IPS-15b (cell line): ENCODE data around the gene MED27.

Experiments used
- H3K27me3 ChIP-seq: one replicate; pipeline ENCODE4 v1.6.1; 2013; ENCODE audit warnings: low read length; ENCODE audit not compliant: control insufficient read depth, insufficient read depth
- H3K36me3 ChIP-seq: one replicate; pipeline ENCODE4 v1.6.1; 2013; ENCODE audit warnings: low read length; ENCODE audit not compliant: control insufficient read depth, insufficient read depth
- H3K4me1 ChIP-seq: one replicate; pipeline ENCODE4 v1.6.1; 2013; ENCODE audit warnings: mild to moderate bottlenecking, low read length; ENCODE audit not compliant: control insufficient read depth, insufficient read depth
- H3K4me3 ChIP-seq: one replicate; pipeline ENCODE4 v1.5.1; 2013; ENCODE audit warnings: low read depth, low read length
- H3K9ac ChIP-seq: one replicate; pipeline ENCODE4 v1.6.1; 2013; ENCODE audit warnings: low read depth, mild to moderate bottlenecking, low read length
- H3K9me3 ChIP-seq: one replicate; pipeline ENCODE4 v1.6.1; 2013; ENCODE audit warnings: mild to moderate bottlenecking, low read length; ENCODE audit not compliant: control insufficient read depth, insufficient read depth

The MED27 gene

DNA sequence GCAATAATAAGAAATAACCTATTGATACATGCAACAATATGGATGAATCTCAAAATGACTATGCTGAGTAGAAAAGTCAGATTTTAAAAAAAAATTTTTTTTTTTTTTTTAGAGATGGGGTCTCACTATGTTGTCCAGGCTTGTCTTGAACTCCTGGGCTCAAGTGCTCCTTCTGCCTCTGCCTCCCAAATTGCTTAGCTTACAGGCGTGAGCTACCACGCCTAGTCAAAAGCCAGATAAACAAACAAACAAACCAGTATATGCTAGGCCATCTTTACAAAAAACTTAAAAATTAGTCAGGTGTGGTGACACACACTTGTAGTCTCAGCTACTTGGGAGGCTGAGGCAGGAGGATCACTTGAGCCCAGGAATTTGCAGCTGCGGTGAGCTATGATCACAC lies 79.0 kb downstream of the MED27 start:
- no peak overlapping the region for H3K4me3 ChIP-seq
- H3K36me3 ChIP-seq, result peaks cover 3% of the 10 kb centered on the region
- H3K27me3 ChIP-seq, result no peaks in the 10 kb centered on the region
- peaks cover 19% of the 10 kb centered on the region for H3K4me1 ChIP-seq
- H3K9ac ChIP-seq, result no peak overlapping the region
- H3K9me3 ChIP-seq, result no peaks in the 10 kb centered on the region

DNA sequence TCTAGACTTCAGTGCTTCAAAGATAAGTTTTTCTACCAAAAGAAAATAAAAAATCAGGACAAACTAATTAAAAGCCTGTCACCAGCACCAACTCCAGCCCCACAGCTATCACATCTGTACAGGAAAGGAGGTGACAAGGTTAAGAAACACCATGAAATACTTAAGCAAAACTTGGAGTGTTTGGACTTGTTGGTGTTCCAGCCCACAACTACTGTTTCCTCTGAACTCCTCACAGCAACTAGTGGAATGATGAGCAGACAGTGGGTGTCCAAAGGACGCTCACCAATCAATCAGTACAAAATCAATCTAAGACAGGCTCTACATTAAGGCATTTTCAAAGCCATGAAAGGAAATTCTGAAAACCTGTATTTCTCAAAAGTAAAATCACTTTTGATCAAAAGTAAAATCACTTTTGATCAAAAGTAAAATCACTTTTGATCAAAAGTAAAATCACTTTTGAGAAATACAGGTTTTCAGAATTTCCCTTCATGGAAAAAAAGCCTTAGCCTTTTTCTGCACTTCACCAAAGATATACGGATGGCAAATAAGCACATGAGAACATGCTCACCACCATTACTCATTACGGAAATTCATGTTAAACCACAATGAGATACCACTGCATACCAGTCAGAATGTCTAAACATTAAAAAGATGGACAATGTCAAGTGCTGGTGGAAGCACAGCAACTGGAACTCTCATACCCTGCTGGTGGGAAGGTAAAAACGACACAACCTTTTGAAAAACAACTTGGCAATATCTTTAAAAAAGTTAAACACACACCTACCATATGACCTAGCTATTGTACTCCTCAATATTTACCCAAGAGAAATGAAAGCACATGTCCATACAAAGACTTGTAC lies 79.7 kb downstream of the MED27 start:
- Histone ChIP-seq H3K4me1 (peaks cover 19% of the 10 kb centered on the region), H3K36me3 (peaks cover 3% of the 10 kb centered on the region), H3K9me3 (no peaks in the 10 kb centered on the region), H3K4me3 (no peak overlapping the region), H3K27me3 (no peaks in the 10 kb centered on the region), H3K9ac (no peak overlapping the region)

DNA sequence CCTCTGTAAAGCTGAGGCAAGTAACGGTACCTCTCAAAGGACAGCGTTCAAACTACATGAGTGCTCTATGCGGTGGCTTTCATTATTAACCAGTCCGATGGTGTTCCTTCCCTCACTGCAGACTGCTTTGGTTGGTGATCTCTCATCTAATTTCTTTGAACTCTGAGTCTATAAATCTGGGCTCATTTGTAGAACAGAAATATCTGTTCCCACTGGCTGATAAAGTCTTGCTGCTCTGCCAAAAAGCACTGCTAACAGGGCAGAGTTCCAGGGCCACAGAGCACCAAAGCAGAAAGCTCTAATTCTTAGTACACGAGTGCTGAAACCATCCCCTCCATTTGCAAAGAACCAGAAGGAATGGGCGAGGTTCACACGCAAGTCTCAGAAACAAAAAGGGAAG lies 81.9 kb downstream of the MED27 start:
- Histone ChIP-seq H3K4me3 (no peak overlapping the region), H3K27me3 (no peaks in the 10 kb centered on the region), H3K36me3 (peaks cover 3% of the 10 kb centered on the region), H3K4me1 (peaks cover 13% of the 10 kb centered on the region), H3K9me3 (no peaks in the 10 kb centered on the region), H3K9ac (no peak overlapping the region)

DNA sequence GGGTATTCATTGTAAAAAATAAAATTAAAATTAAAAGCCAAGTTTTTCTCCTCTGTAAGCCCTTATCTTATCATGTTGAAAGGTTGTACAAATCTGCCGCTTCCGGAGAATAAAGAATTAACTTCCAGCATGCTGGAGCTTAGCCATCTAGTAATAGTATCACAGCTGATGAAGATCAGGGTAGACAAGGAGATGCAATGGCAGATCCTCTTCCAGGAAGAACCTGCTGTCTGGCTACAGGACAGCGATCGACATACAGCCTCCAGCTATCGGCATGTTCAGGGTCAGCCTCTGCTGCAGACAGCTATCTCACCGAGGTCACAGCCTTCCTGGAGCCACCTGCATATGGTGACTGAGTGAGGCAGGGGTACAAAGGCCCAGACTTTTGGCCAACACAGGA lies 82.6 kb downstream of the MED27 start:
- peaks cover 3% of the 10 kb centered on the region for H3K36me3 ChIP-seq
- no peaks in the 10 kb centered on the region for H3K27me3 ChIP-seq
- no peak overlapping the region for H3K9ac ChIP-seq
- H3K4me1 ChIP-seq, result peaks cover 8% of the 10 kb centered on the region
- no peaks in the 10 kb centered on the region for H3K9me3 ChIP-seq
- no peak overlapping the region for H3K4me3 ChIP-seq

DNA sequence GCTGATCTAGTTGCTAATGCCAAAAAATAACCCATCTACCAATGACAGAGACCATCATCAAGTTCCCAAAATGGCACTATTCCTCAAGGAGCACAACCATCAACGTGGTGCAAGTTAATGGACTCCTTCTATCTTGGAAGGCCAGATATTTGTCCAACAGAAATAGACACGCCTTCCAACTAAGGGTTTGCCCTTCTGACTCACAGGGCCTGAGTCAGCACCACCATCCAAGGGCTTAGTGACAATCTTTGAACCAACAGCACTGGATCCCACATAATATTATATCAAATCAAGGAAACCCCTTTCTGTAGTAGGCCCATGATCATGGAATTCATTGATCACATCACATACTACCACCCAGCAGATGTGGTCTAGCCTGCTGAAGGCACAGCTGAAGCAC lies 84.3 kb downstream of the MED27 start:
- H3K9me3 ChIP-seq, result no peaks in the 10 kb centered on the region
- no peak overlapping the region for H3K9ac ChIP-seq
- H3K4me3 ChIP-seq, result no peak overlapping the region
- no peaks in the 10 kb centered on the region for H3K27me3 ChIP-seq
- H3K4me1 ChIP-seq, result peaks cover 4% of the 10 kb centered on the region
- peaks cover 3% of the 10 kb centered on the region for H3K36me3 ChIP-seq

DNA sequence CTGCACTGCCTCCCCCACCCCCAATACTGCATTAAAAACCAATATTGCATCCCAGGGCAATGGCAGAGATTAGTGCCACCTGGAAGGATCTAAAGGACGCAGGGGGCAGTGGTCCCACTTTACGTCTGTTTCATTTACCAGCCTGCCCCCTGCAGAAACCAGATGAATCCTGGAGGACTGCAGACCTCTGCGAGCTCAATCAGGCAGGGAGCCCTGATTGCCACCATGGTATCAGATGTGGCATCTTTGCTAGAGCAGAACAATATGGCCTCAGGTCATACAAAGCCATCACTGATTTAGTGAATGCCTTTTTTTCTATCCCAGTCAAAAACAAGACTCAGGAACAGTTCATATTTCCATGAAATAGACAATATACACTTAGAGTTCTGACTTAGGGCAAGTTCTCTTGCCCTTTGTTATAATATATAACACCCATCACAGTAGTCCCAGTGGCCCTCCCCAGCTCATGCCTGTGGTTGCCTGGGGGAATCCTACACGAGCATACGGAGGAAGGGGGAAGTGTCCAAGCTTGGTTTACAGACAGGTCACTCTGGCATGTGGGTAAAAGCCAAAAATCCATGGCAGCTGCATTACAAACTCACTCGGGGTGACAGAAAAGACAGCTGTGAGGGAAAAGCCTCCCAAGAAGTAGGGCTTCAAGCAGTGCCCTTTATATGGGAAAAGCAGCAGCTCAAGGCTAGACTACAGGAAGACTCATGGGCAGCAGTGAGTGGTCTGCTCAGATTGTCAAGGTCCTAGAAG lies 85.1 kb downstream of the MED27 start:
- Histone ChIP-seq H3K9ac (no peak overlapping the region), H3K36me3 (peaks cover 3% of the 10 kb centered on the region), H3K9me3 (no peaks in the 10 kb centered on the region), H3K27me3 (no peaks in the 10 kb centered on the region), H3K4me1 (peaks cover 4% of the 10 kb centered on the region), H3K4me3 (no peak overlapping the region)

DNA sequence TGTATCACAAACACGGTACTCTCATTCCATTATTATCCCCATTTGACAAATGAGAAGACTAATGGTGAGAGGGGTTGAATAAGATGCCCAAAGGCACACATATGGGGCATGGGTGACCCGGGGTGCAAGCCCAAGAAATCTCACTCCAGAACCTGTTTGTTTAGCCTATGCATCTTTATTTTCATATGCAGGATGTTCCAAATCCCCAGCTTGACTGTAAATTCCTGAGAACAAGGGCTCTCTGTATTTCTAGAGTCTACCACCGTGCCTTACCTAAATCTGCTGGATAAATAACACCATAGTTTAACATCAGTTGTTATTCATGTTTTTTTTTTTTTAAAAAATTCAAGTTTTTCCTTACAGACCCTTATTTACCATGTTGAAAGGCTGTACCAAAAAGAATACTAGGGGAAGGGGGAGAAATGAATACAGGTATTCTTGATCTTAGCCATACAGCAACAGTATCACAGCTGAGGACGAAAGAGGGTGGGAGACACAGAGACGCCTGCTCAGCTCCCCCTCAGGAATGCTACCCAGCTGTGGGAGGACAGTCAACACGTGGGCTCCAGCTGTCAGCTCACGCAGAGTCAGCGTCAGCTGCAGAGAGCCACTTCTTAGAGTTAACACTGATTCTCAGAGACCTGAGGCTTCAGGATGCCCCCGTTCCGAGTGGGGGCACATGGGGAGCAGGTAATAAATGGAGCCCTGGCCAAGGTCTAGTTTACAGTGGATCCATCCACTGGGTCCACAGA lies 86.6 kb downstream of the MED27 start:
- Histone ChIP-seq H3K36me3 (peaks cover 3% of the 10 kb centered on the region), H3K4me1 (peaks cover 4% of the 10 kb centered on the region), H3K27me3 (no peaks in the 10 kb centered on the region), H3K9ac (no peak overlapping the region), H3K4me3 (no peak overlapping the region), H3K9me3 (no peaks in the 10 kb centered on the region)

DNA sequence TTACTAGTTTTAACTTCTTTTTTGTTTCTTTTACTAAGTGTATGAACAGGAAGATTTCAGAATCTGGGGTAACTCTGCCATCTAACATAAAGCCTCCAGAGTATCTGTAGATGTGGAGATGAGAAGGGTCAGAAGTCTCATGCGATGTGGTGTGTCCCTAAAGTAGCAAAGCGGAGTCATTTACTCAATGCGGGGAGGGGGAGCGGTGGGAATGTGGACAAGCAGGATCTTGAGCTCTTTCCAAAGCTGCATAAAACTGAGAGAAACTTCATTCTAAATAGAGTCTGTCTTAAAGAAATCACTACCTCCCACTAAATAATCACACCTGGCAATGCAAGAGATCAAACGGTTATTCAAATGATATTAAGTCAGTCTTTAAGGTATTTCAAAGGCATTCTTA lies 92.4 kb downstream of the MED27 start:
- H3K27me3 ChIP-seq, result no peaks in the 10 kb centered on the region
- H3K36me3 ChIP-seq, result no peaks in the 10 kb centered on the region
- H3K4me1 ChIP-seq, result peaks cover 9% of the 10 kb centered on the region
- H3K4me3 ChIP-seq, result no peak overlapping the region
- no peaks in the 10 kb centered on the region for H3K9me3 ChIP-seq
- H3K9ac ChIP-seq, result no peak overlapping the region

DNA sequence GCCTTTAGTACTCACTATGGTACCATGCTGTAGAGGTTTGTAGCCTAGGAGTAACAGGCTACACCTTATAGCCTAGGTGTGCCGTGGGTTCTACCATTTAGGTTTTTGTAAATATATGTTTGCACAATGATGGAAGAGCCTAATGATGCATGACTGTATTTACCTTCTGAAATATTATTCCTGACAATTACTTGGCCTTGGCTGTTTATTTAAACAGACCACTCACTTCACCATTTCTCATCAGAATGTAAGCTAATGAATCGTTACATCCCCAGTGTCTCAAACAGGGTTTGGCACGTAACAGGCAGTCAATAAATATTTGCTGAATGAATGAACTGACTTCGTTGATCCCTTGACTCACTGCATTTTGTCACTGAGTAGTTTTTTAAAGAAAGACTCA lies 93.1 kb downstream of the MED27 start:
- no peaks in the 10 kb centered on the region for H3K27me3 ChIP-seq
- H3K4me3 ChIP-seq, result no peak overlapping the region

DNA sequence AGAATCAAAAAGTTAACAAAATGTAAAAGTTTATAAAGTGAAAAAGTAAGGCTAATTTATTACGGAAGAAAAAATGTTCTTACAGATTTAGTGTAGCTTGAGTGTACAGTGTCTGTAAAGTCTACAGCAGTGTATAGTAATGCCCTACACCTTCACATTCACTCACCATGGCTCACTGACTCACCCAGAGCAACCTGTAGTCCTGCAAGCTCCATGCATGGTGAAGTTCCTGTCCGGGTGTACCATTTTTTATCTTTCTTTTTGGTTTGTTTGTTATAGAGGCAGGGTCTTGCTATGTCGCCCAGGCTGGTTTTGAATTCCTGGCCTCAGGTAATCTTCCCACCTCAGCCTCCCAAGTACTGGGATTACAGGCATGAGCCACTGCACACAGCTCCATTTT lies 93.6 kb downstream of the MED27 start:
- H3K27me3 ChIP-seq, result no peaks in the 10 kb centered on the region
- no peaks in the 10 kb centered on the region for H3K36me3 ChIP-seq

More for the DNA sequence above, 93.1 kb downstream of the MED27 start:
- peaks cover 9% of the 10 kb centered on the region for H3K4me1 ChIP-seq
- H3K9me3 ChIP-seq, result no peaks in the 10 kb centered on the region
- no peaks in the 10 kb centered on the region for H3K36me3 ChIP-seq
- H3K9ac ChIP-seq, result no peak overlapping the region

DNA sequence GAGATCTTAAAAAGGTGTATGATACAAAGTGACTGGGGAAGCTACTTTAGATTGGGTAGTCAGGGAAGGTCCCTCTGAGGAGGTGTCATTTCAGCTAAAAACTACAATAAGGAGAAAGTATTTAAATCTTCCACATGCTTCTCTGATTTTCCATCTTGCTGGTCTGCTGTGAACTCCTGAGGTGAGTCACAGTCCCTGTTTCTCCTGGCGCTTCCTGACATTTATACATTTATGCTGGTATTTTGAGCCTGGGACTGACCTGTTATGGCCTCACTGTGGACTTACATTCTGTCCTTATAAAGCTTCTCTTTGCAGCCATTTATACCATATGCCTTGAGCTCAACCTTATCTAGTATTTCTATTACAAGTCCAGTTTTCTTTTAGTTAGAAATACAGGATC lies 95.1 kb downstream of the MED27 start:
- no peaks in the 10 kb centered on the region for H3K9me3 ChIP-seq
- no peak overlapping the region for H3K4me3 ChIP-seq
- no peak overlapping the region for H3K9ac ChIP-seq
- peaks cover 9% of the 10 kb centered on the region for H3K4me1 ChIP-seq
- no peaks in the 10 kb centered on the region for H3K27me3 ChIP-seq
- no peaks in the 10 kb centered on the region for H3K36me3 ChIP-seq

More for the DNA sequence above, 93.6 kb downstream of the MED27 start:
- Histone ChIP-seq H3K9ac (no peak overlapping the region), H3K4me1 (peaks cover 9% of the 10 kb centered on the region), H3K9me3 (no peaks in the 10 kb centered on the region), H3K4me3 (no peak overlapping the region)
